WTC11 (cell line): ENCODE data around the gene ROBO2.

Experiments used
- CBFB ChIP-seq: sonication (generic); formaldehyde crosslinking; IDR thresholded peaks from 2 replicates; pipeline ENCODE4 v1.8.1; 2022; ENCODE audit warnings: mild to moderate bottlenecking, low read depth, missing genetic modification reagents
- RELA ChIP-seq: sonication (generic); formaldehyde crosslinking; IDR thresholded peaks from 2 replicates; pipeline ENCODE4 v1.8.1; 2022; ENCODE audit warnings: missing genetic modification reagents, mild to moderate bottlenecking, borderline replicate concordance
- TF ChIP-seq, protein P1 (sequence below): fragments of 200-600 bp; IDR thresholded peaks from 2 replicates; pipeline ENCODE4 v1.8.0; 2022; ENCODE audit warnings: antibody characterized with exemption
- TF ChIP-seq, protein P2 (sequence below): fragments of 250-450 bp; sonication (Bioruptor Pico); IDR thresholded peaks from 2 replicates; pipeline ENCODE4 v1.9.0; 2021; ENCODE audit warnings: mild to moderate bottlenecking

DNA sequence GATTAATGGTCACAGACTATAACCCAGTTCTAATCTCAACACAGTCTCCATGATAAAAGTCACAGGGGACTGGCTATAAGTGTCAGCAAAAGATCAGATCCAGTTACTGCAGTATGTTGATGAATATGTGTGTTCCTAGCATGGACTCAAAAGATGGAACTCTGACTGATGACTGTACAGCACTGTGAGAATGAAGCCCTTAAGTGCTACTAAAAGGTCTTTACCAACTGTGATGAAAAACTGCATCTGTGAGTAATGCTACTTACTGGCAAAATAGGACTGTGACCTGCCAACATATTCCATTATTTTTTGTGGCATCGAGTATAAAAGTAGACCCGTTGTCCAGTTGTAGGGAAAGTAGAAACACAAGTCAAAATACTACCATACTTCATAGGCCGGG lies 284.2 kb downstream of the ROBO2 start:
- TF ChIP-seq, protein P1, sequence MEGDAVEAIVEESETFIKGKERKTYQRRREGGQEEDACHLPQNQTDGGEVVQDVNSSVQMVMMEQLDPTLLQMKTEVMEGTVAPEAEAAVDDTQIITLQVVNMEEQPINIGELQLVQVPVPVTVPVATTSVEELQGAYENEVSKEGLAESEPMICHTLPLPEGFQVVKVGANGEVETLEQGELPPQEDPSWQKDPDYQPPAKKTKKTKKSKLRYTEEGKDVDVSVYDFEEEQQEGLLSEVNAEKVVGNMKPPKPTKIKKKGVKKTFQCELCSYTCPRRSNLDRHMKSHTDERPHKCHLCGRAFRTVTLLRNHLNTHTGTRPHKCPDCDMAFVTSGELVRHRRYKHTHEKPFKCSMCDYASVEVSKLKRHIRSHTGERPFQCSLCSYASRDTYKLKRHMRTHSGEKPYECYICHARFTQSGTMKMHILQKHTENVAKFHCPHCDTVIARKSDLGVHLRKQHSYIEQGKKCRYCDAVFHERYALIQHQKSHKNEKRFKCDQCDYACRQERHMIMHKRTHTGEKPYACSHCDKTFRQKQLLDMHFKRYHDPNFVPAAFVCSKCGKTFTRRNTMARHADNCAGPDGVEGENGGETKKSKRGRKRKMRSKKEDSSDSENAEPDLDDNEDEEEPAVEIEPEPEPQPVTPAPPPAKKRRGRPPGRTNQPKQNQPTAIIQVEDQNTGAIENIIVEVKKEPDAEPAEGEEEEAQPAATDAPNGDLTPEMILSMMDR: no peak
- TF ChIP-seq, protein P2, sequence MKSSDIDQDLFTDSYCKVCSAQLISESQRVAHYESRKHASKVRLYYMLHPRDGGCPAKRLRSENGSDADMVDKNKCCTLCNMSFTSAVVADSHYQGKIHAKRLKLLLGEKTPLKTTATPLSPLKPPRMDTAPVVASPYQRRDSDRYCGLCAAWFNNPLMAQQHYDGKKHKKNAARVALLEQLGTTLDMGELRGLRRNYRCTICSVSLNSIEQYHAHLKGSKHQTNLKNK (CRISPR knock-in tag): no peak
- TF ChIP-seq CBFB (CRISPR knock-in tag) (no peak), RELA (CRISPR knock-in tag) (no peak)
